GM23248 (cell line): ENCODE results near the gene ADORA1.

ENCODE experiments used
- EZH2 ChIP-seq: fragments of 200-600 bp; sonication (generic); IDR thresholded peaks from 2 replicates; pipeline ENCODE4 v1.6.1; 2018; ENCODE audit warnings: antibody characterized with exemption, mild to moderate bottlenecking; ENCODE audit not compliant: insufficient read depth, poor library complexity, severe bottlenecking
- EZH2phosphoT487 ChIP-seq: fragments of 200-600 bp; sonication (generic); IDR thresholded peaks from 2 replicates; pipeline ENCODE4 v1.6.1; 2018; ENCODE audit warnings: antibody characterized with exemption, moderate library complexity, mild to moderate bottlenecking, low read depth; ENCODE audit not compliant: insufficient read depth

GRCh38 chr1:203144661-203145060, 17.1 kb downstream of the ADORA1 start:
- TF ChIP-seq EZH2phosphoT487 (no peak), EZH2 (no peak)
